ENCODE data around the gene PTPN13. TPM values are rescaled to one million over a fixed set of nuclear protein-coding genes. Genes with fewer than 3 reads are reported as not detected.

PTPN13 gene
- total RNA-seq, 1 donor, result 70.2 TPM

DNA sequence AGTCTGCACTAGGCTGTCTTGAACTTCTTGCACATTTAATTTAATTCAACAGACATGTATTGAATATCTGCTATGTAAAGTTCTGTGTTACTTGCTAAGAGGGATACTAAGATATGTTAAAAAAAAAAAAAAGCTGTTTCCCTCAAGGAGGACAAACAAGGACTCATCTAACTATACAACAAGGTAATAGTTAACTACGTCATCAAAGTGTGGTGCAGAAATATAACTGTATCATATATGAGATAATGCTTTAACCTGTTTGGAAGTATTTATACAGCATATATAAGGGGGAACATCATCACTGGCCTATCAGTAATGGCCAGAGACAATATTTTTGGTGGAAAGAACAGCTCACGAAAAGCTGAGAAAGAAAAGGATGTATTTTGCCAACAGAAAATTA lies 89.9 kb downstream of the PTPN13 start:
- Histone ChIP-seq H3K27ac (ENCODE audit: low read depth, low read length) (no peak overlapping the region), H3K36me3 (ENCODE audit: insufficient read depth, low read length) (no peaks in the 10 kb centered on the region), H3K4me1 (ENCODE audit: insufficient read depth, low read length) (no peaks in the 10 kb centered on the region), H3K4me3 (ENCODE audit: insufficient read depth, low read length) (no peak overlapping the region), H3K27me3 (ENCODE audit: insufficient read depth, low read length) (no peaks in the 10 kb centered on the region), H3K79me2 (ENCODE audit: insufficient read depth, low read length) (no peaks in the 10 kb centered on the region), H4K20me1 (ENCODE audit: insufficient read depth, low read length) (no peaks in the 10 kb centered on the region), H3K9me3 (ENCODE audit: low read depth, low read length) (no peaks in the 10 kb centered on the region), H3K4me2 (ENCODE audit: insufficient read depth, low read length) (no peak overlapping the region), H2AFZ (ENCODE audit: low read length) (no peak overlapping the region)
- DNase-seq (ENCODE audit: insufficient read length, low spot score, missing footprints), result no peak
- TF ChIP-seq, protein P1, sequence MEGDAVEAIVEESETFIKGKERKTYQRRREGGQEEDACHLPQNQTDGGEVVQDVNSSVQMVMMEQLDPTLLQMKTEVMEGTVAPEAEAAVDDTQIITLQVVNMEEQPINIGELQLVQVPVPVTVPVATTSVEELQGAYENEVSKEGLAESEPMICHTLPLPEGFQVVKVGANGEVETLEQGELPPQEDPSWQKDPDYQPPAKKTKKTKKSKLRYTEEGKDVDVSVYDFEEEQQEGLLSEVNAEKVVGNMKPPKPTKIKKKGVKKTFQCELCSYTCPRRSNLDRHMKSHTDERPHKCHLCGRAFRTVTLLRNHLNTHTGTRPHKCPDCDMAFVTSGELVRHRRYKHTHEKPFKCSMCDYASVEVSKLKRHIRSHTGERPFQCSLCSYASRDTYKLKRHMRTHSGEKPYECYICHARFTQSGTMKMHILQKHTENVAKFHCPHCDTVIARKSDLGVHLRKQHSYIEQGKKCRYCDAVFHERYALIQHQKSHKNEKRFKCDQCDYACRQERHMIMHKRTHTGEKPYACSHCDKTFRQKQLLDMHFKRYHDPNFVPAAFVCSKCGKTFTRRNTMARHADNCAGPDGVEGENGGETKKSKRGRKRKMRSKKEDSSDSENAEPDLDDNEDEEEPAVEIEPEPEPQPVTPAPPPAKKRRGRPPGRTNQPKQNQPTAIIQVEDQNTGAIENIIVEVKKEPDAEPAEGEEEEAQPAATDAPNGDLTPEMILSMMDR (IDR thresholded peaks at IDR 0.05; ENCODE audit: extremely low read depth, low read depth, low read length), result no peak

DNA sequence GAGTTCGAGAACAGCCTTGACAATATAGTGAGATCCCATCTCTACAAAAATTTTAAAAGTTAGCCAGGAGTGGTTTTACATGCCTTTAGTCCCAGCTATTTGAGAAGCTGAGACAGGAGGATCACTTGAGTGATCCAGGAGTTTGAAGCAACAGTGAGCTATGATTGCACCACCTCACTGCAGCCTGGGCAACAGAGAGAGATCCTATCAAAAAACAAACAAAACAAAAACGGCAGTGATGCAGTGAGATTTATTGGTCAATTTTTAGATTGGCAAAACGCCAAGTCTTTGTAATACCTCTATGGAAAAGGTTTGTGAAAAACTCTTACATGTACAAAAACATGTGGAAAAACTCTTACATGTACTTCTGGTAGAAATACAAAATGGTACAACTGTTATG lies 91.3 kb downstream of the PTPN13 start:
- Histone ChIP-seq H3K9me3 (ENCODE audit: low read depth, low read length) (no peaks in the 10 kb centered on the region), H2AFZ (ENCODE audit: low read length) (no peak overlapping the region), H4K20me1 (ENCODE audit: insufficient read depth, low read length) (no peaks in the 10 kb centered on the region), H3K4me1 (ENCODE audit: insufficient read depth, low read length) (no peaks in the 10 kb centered on the region), H3K79me2 (ENCODE audit: insufficient read depth, low read length) (no peaks in the 10 kb centered on the region), H3K4me2 (ENCODE audit: insufficient read depth, low read length) (no peak overlapping the region), H3K36me3 (ENCODE audit: insufficient read depth, low read length) (no peaks in the 10 kb centered on the region), H3K27ac (ENCODE audit: low read depth, low read length) (no peak overlapping the region), H3K27me3 (ENCODE audit: insufficient read depth, low read length) (no peaks in the 10 kb centered on the region), H3K4me3 (ENCODE audit: insufficient read depth, low read length) (no peak overlapping the region)
- TF ChIP-seq, protein P1 (IDR thresholded peaks at IDR 0.05; ENCODE audit: extremely low read depth, low read depth, low read length), result no peak
- DNase-seq (ENCODE audit: insufficient read length, low spot score, missing footprints), result no peak

DNA sequence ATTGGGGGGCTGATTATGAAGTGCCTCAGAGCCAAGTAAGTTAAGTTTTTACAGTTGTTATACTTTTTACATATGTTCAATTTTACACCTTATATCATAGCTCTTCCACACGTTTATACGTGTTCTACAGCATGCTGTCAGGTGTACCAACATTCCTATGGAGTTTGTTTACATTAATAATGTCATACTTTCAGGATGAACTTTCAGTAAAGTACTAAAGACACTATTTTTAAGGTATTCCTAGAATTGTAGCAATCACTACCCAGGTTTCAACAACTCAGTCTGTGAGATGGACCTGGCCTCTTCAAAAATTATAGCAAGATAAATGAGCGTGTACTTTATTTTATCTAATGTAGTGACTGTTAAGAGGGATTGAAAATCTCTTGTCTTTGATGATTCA lies 92.6 kb downstream of the PTPN13 start:
- H3K27me3 ChIP-seq (ENCODE audit: insufficient read depth, low read length), result no peaks in the 10 kb centered on the region
- H2AFZ ChIP-seq (ENCODE audit: low read length), result no peak overlapping the region
- H4K20me1 ChIP-seq (ENCODE audit: insufficient read depth, low read length), result no peaks in the 10 kb centered on the region
- H3K4me1 ChIP-seq (ENCODE audit: insufficient read depth, low read length), result no peaks in the 10 kb centered on the region
- H3K4me2 ChIP-seq (ENCODE audit: insufficient read depth, low read length), result no peak overlapping the region
- no peak overlapping the region for H3K4me3 ChIP-seq (ENCODE audit: insufficient read depth, low read length)
- no peaks in the 10 kb centered on the region for H3K9me3 ChIP-seq (ENCODE audit: low read depth, low read length)
- TF ChIP-seq, protein P1 (IDR thresholded peaks at IDR 0.05; ENCODE audit: extremely low read depth, low read depth, low read length), result no peak
- H3K36me3 ChIP-seq (ENCODE audit: insufficient read depth, low read length), result no peaks in the 10 kb centered on the region
- no peak for DNase-seq (ENCODE audit: insufficient read length, low spot score, missing footprints)
- no peaks in the 10 kb centered on the region for H3K79me2 ChIP-seq (ENCODE audit: insufficient read depth, low read length)
- H3K27ac ChIP-seq (ENCODE audit: low read depth, low read length), result no peak overlapping the region

DNA sequence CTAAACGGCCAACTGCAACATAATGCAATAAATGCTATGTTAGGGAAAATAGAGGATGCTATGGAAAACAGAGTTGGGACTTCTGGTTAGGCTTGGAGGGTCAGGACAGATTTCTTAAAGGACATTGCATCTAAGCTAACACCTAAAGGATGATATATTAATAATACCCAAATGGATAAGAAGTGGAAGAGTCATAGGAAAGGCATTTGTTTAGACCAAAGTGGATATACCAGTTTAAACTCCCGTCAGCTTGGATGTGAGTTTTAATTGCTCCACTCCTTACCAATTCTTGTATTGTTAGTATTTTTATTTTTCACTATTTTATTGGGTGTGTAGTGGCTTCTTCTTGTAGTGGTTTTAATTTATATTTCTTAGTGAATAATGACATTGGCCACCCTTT lies 93.9 kb downstream of the PTPN13 start:
- Histone ChIP-seq H3K4me1 (ENCODE audit: insufficient read depth, low read length) (no peaks in the 10 kb centered on the region), H3K27me3 (ENCODE audit: insufficient read depth, low read length) (no peaks in the 10 kb centered on the region), H3K36me3 (ENCODE audit: insufficient read depth, low read length) (no peaks in the 10 kb centered on the region), H4K20me1 (ENCODE audit: insufficient read depth, low read length) (no peaks in the 10 kb centered on the region), H3K9me3 (ENCODE audit: low read depth, low read length) (no peaks in the 10 kb centered on the region), H3K4me2 (ENCODE audit: insufficient read depth, low read length) (no peak overlapping the region), H2AFZ (ENCODE audit: low read length) (no peak overlapping the region), H3K4me3 (ENCODE audit: insufficient read depth, low read length) (no peak overlapping the region), H3K27ac (ENCODE audit: low read depth, low read length) (no peak overlapping the region), H3K79me2 (ENCODE audit: insufficient read depth, low read length) (no peaks in the 10 kb centered on the region)
- DNase-seq (ENCODE audit: insufficient read length, low spot score, missing footprints), result no peak
- TF ChIP-seq, protein P1 (IDR thresholded peaks at IDR 0.05; ENCODE audit: extremely low read depth, low read depth, low read length), result no peak

Measured in osteoblast (primary cell).